HEK293 (cell line): ENCODE results near the gene TNFRSF18.

Experiments used
- CTCF ChIA-PET: fragments of 350-600 bp; formaldehyde crosslinking; extraction: SDS; loops from one replicate; lab custom pipeline; 2021; ENCODE audit warnings: antibody characterized with exemption; lab: Yijun Ruan, JAX
- POLR2A ChIA-PET: fragments of 300-600 bp; formaldehyde crosslinking; extraction: SDS; loops from one replicate; lab custom pipeline; 2020; ENCODE audit warnings: antibody characterized with exemption, inconsistent platforms; lab: Yijun Ruan, JAX
- H3K27ac ChIP-seq: fragments of 200-500 bp; sonication (Bioruptor generic); 2 replicates; pipeline ENCODE4 v1.5.1; 2014; ENCODE audit warnings: low read depth, low read length, control low read depth, inconsistent platforms; ENCODE audit errors: extremely low read depth
- H3K36me3 ChIP-seq, 2 experiments: fragments of 200-500 bp in 1 of 2; sonication (Bioruptor generic) in 1 of 2; 1 replicate in 1 of 2; 2 replicates in 1 of 2; pipeline ENCODE4 v1.5.1; 2014 to 2017; ENCODE audit warnings: inconsistent platforms in 2 of 2, low read length in 2 of 2; ENCODE audit not compliant: control insufficient read depth in 2 of 2, insufficient read depth in 1 of 2
- H3K4me1 ChIP-seq: fragments of 200-500 bp; sonication (Bioruptor generic); 2 replicates; pipeline ENCODE4 v1.5.1; 2014; ENCODE audit warnings: mild to moderate bottlenecking, low read length, inconsistent platforms; ENCODE audit not compliant: control insufficient read depth, insufficient read depth
- H3K4me3 ChIP-seq: 2 replicates; pipeline ENCODE4 v1.5.1; 2011; ENCODE audit warnings: low read depth, mild to moderate bottlenecking, control low read depth, low read length, moderate library complexity
- H3K9me3 ChIP-seq: fragments of 200-500 bp; sonication (Bioruptor generic); 2 replicates; pipeline ENCODE4 v1.5.1; 2014; ENCODE audit warnings: low read depth, low read length, inconsistent platforms; ENCODE audit not compliant: control insufficient read depth, insufficient read depth
- BCL11A ChIP-seq: fragments of 450-650 bp; formaldehyde crosslinking; IDR thresholded peaks from 2 replicates; pipeline ENCODE4 v1.5.1; 2016; ENCODE audit warnings: low read depth, missing biosample characterization, missing genetic modification characterization
- HIC1 ChIP-seq: fragments of 450-650 bp; formaldehyde crosslinking; IDR thresholded peaks from 2 replicates; pipeline ENCODE4 v1.5.1; 2016; ENCODE audit warnings: missing biosample characterization, missing genetic modification characterization
- MZF1 ChIP-seq: fragments of 450-650 bp; formaldehyde crosslinking; IDR thresholded peaks from 2 replicates; pipeline ENCODE4 v1.5.1; 2017; ENCODE audit warnings: missing biosample characterization, missing genetic modification characterization, borderline replicate concordance
- RBAK ChIP-seq: fragments of 450-650 bp; formaldehyde crosslinking; IDR thresholded peaks from 2 replicates; pipeline ENCODE4 v1.5.1; 2016; ENCODE audit warnings: missing biosample characterization, missing genetic modification characterization
- SALL2 ChIP-seq: fragments of 450-650 bp; formaldehyde crosslinking; IDR thresholded peaks from 2 replicates; pipeline ENCODE4 v1.5.0; 2017; ENCODE audit warnings: missing biosample characterization, mild to moderate bottlenecking, missing genetic modification characterization, borderline replicate concordance
- SETDB1 ChIP-seq: IDR thresholded peaks from one replicate; pipeline ENCODE4 v1.6.1; 2017; ENCODE audit warnings: mild to moderate bottlenecking, low read length, moderate library complexity, mixed read lengths; ENCODE audit not compliant: insufficient read length
- ZNF114 ChIP-seq: fragments of 450-650 bp; formaldehyde crosslinking; IDR thresholded peaks from 2 replicates; pipeline ENCODE4 v1.5.0; 2017; ENCODE audit warnings: missing biosample characterization, missing genetic modification characterization
- ZNF148 ChIP-seq: fragments of 450-650 bp; formaldehyde crosslinking; IDR thresholded peaks from 2 replicates; pipeline ENCODE4 v1.5.0; 2017; ENCODE audit warnings: missing biosample characterization, missing genetic modification characterization, borderline replicate concordance
- ZNF433 ChIP-seq: fragments of 450-650 bp; formaldehyde crosslinking; IDR thresholded peaks from 2 replicates; pipeline ENCODE4 v1.5.1; 2016; ENCODE audit warnings: missing biosample characterization, missing genetic modification characterization, low read depth
- ZNF449 ChIP-seq: fragments of 450-650 bp; formaldehyde crosslinking; IDR thresholded peaks from 2 replicates; pipeline ENCODE4 v1.5.1; 2017; ENCODE audit warnings: missing biosample characterization, mild to moderate bottlenecking, missing genetic modification characterization, moderate library complexity
- ZNF544 ChIP-seq: fragments of 450-650 bp; formaldehyde crosslinking; IDR thresholded peaks from 2 replicates; pipeline ENCODE4 v1.5.0; 2017; ENCODE audit warnings: missing biosample characterization, missing genetic modification characterization
- ZNF670 ChIP-seq: fragments of 450-650 bp; formaldehyde crosslinking; IDR thresholded peaks from 2 replicates; pipeline ENCODE4 v1.5.1; 2016; ENCODE audit warnings: missing biosample characterization, missing genetic modification characterization, low read depth
- ZNF677 ChIP-seq: fragments of 450-650 bp; IDR thresholded peaks from 2 replicates; pipeline ENCODE4 v1.5.0; 2018; ENCODE audit warnings: missing biosample characterization, mild to moderate bottlenecking, missing genetic modification characterization, moderate library complexity
- ZNF776 ChIP-seq: fragments of 450-650 bp; formaldehyde crosslinking; IDR thresholded peaks from 2 replicates; pipeline ENCODE4 v1.5.0; 2017; ENCODE audit warnings: missing biosample characterization, missing genetic modification characterization, borderline replicate concordance
- ZSCAN18 ChIP-seq: fragments of 450-650 bp; formaldehyde crosslinking; IDR thresholded peaks from 2 replicates; pipeline ENCODE4 v1.5.1; 2016; ENCODE audit warnings: missing biosample characterization, missing genetic modification characterization

TNFRSF18 gene

GRCh38 chr1:1157033-1157365 lies 49.4 kb downstream of the TNFRSF18 start:
- POLR2A ChIA-PET: interaction anchor here (0.5 to 0.8 kb wide), 2 partner anchors 84 to 106 kb away, joined by 3 read pairs; no protein-coding TSS in a partner anchor
- CTCF ChIA-PET: no interaction called here

More at GRCh38 chr1:1157033-1157365, 49.4 kb downstream of the TNFRSF18 start:
- Histone ChIP-seq H3K27ac (no peak overlapping the region), H3K36me3 (no peaks in the 10 kb centered on the region), H3K9me3 (no peaks in the 10 kb centered on the region), H3K4me3 (no peak overlapping the region), H3K4me1 (peaks cover 6% of the 10 kb centered on the region; the same call in 1 of the 2 replicates)
- TF ChIP-seq HIC1 (tag by site-specific recombination) (no peak), ZNF670 (tag by site-specific recombination) (no peak), ZSCAN18 (no peak), SALL2 (no peak), ZNF776 (tag by site-specific recombination) (no peak), BCL11A (no peak), ZNF677 (tag by site-specific recombination) (no peak), SETDB1 (no peak), RBAK (no peak), ZNF433 (tag by site-specific recombination) (no peak), MZF1 (tag by site-specific recombination) (no peak), ZNF148 (tag by site-specific recombination) (no peak), ZNF114 (tag by site-specific recombination) (no peak), ZNF544 (tag by site-specific recombination) (no peak), ZNF449 (tag by site-specific recombination) (no peak)
